Neuronal stem cell (in vitro differentiated cells): ENCODE results near the gene UBE2L6.

Experiments
- DNase-seq: peaks from one replicate; pipeline ENCODE4 v3.0.0-alpha.2; 2013; ENCODE audit warnings: low spot score
- H2AFZ ChIP-seq: one replicate; pipeline ENCODE4 v1.6.1; 2013; ENCODE audit warnings: mild to moderate bottlenecking, low read length, inconsistent platforms
- H2AK5ac ChIP-seq: 2 replicates; pipeline ENCODE4 v1.6.1; 2013; ENCODE audit warnings: low read depth, mild to moderate bottlenecking, inconsistent platforms, low read length, moderate library complexity, mixed read lengths
- H2BK120ac ChIP-seq: 2 replicates; pipeline ENCODE4 v1.6.1; 2013; ENCODE audit warnings: low read depth, mild to moderate bottlenecking, inconsistent platforms, low read length, moderate library complexity, mixed read lengths
- H2BK12ac ChIP-seq: one replicate; pipeline ENCODE4 v1.6.1; 2013; ENCODE audit warnings: low read length, inconsistent platforms
- H2BK15ac ChIP-seq: 2 replicates; pipeline ENCODE4 v1.6.1; 2013; ENCODE audit warnings: mild to moderate bottlenecking, low read length, inconsistent platforms, mixed read lengths
- H2BK5ac ChIP-seq: one replicate; pipeline ENCODE4 v1.6.1; 2013; ENCODE audit warnings: inconsistent platforms, mild to moderate bottlenecking, low read length, moderate library complexity
- H3K14ac ChIP-seq: one replicate; pipeline ENCODE4 v1.6.1; 2013; ENCODE audit warnings: low read length, inconsistent platforms
- H3K18ac ChIP-seq: 2 replicates; pipeline ENCODE4 v1.6.1; 2013; ENCODE audit warnings: low read length, inconsistent platforms
- H3K23ac ChIP-seq: 2 replicates; pipeline ENCODE4 v1.6.1; 2013; ENCODE audit warnings: low read depth, mild to moderate bottlenecking, mixed read lengths, low read length, inconsistent platforms; ENCODE audit not compliant: poor library complexity
- H3K27ac ChIP-seq: replicated peaks from 3 replicates; pipeline ENCODE4 v1.5.1; 2013; ENCODE audit warnings: low read length, inconsistent platforms
- H3K27me3 ChIP-seq, 3 experiments: 2 replicates each; pipeline ENCODE4 v1.6.1; 2013; ENCODE audit warnings: low read length in 3 of 3, mild to moderate bottlenecking in 2 of 3, inconsistent platforms in 1 of 3, low read depth in 1 of 3, mixed read lengths in 1 of 3, moderate library complexity in 1 of 3; ENCODE audit not compliant: control insufficient read depth in 3 of 3, insufficient read depth in 3 of 3
- H3K36me3 ChIP-seq, 2 donors: replicated peaks in 1 of 2; 2 replicates each; pipeline ENCODE4 v1.6.1; 2013; ENCODE audit warnings: low read length in 2 of 2; ENCODE audit not compliant: control insufficient read depth in 2 of 2, insufficient read depth in 2 of 2
- H3K4ac ChIP-seq: 2 replicates; pipeline ENCODE4 v1.6.1; 2013; ENCODE audit warnings: inconsistent platforms, mild to moderate bottlenecking, low read length, moderate library complexity
- H3K4me1 ChIP-seq, 2 donors: 1 replicate in 1 of 2; 2 replicates in 1 of 2; pipeline ENCODE4 v1.6.1; 2013; ENCODE audit warnings: low read length in 2 of 2, low read depth in 1 of 2; ENCODE audit not compliant: control insufficient read depth in 2 of 2, insufficient read depth in 1 of 2
- H3K4me2 ChIP-seq: one replicate; pipeline ENCODE4 v1.6.1; 2013; ENCODE audit warnings: mild to moderate bottlenecking, low read length, inconsistent platforms; ENCODE audit not compliant: insufficient read depth, poor library complexity, severe bottlenecking
- H3K4me3 ChIP-seq, 2 donors: 2 replicates each; pipeline ENCODE4 v1.5.1; 2013; ENCODE audit warnings: low read length in 2 of 2, mild to moderate bottlenecking in 2 of 2, inconsistent platforms in 1 of 2, moderate library complexity in 1 of 2
- H3K79me1 ChIP-seq: one replicate; pipeline ENCODE4 v1.6.1; 2013; ENCODE audit warnings: low read depth, mild to moderate bottlenecking, inconsistent platforms, low read length, moderate library complexity
- H3K9ac ChIP-seq: one replicate; pipeline ENCODE4 v1.6.1; 2013; ENCODE audit warnings: mild to moderate bottlenecking, low read depth, low read length, inconsistent platforms; ENCODE audit not compliant: poor library complexity
- H3K9me3 ChIP-seq, 2 donors: replicated peaks in 1 of 2; 2 replicates each; pipeline versions ENCODE3 to v1.6.1; 2013; ENCODE audit warnings: low read length in 2 of 2, mild to moderate bottlenecking in 2 of 2, inconsistent platforms in 1 of 2, low read depth in 1 of 2, mixed read lengths in 1 of 2, moderate library complexity in 1 of 2; ENCODE audit not compliant: control insufficient read depth in 2 of 2, insufficient read depth in 1 of 2
- H4K8ac ChIP-seq: one replicate; pipeline ENCODE4 v1.6.1; 2013; ENCODE audit warnings: low read depth, mild to moderate bottlenecking, inconsistent platforms, low read length, moderate library complexity
- H4K91ac ChIP-seq: one replicate; pipeline ENCODE4 v1.6.1; 2013; ENCODE audit warnings: low read length, low read depth, mild to moderate bottlenecking, inconsistent platforms; ENCODE audit not compliant: poor library complexity
- WGBS, 2 donors: extraction: QIAGEN DNeasy Blood & Tissue Kit; methylation state at CpG; one replicate each; pipeline ENCODE4 v1.1.7; 2013; ENCODE audit warnings: missing lambda C conversion rate in 2 of 2, mixed read lengths in 1 of 2; ENCODE audit not compliant: insufficient read length in 2 of 2, insufficient replicate concordance in 1 of 2; ENCODE audit errors: extremely low coverage in 2 of 2; 5-methylcytosine and 5-hydroxymethylcytosine counted together

The UBE2L6 gene

DNA sequence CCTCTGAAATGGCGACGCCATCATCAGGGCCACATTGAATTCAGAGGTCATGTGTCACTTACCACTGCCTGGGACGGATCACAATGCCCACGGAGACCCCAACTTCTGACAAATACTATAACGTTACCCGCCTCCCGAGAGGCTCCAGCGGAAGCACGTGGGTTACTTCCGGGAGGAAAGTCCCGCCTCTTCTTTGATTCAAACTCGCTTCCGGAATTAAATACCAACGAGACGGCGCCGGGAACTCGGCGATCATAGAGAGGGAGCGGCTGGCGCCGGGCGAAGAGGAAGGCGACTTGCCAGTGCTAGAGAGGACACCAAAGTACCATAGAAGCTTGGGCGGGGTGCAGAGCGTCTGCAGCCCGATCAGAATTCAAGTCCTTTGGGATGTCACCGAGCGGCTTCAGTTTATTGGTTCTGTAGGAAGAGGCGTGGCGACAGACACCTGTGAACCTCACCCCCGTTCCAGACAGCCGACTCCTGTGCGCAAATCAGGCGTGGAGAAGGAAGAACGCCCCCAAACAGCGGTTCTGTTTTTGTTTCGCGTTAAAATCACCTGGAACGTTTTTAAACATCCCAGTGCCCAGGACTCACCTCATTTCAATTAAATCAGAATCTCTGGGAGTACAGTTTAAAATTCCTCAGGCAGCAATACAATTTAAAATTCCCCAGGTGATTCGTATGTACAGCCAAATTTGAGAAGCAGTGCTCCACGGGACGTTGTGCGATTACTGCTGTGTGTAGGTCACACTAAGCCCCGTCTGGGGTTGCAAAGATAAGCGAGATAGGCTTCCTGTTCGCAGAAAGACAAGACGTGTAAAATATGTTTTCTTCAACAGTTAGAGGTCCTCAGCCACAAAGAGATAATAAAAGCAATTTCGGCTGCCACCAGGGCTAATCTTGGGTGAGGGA lies 36.6 kb downstream of the UBE2L6 start, which contains the start of gene TIMM10:
TIMM10 (minus strand) TSS at position 159 of the 912 bp plus-strand sequence. CDS start 565 bp downstream, outside the sequence.
- Histone ChIP-seq H2BK120ac (no peak within 1 kb of the TSS), H2AK5ac (no peak within 1 kb of the TSS), H2BK12ac (no peak within 1 kb of the TSS), H2BK5ac (no peak within 1 kb of the TSS), H3K9ac (peak within 1 kb of the TSS; percentile 81), H4K8ac (no peak within 1 kb of the TSS), H3K4me1 (peaks cover 3 to 7% of the 10 kb centered on the region in 2 donors), H2BK15ac (no peak within 1 kb of the TSS), H3K36me3 (peaks cover 8 to 27% of the 10 kb centered on the region in 2 donors), H3K4me3 (peak within 1 kb of the TSS; percentile 85 to 98), H3K9me3 (no peaks in the 10 kb centered on the region), H3K23ac (no peak within 1 kb of the TSS), H3K18ac (no peak within 1 kb of the TSS), H2AFZ (peak within 1 kb of the TSS; percentile 89), H3K4me2 (peak within 1 kb of the TSS; percentile 69), H4K91ac (no peak within 1 kb of the TSS), H3K14ac (no peak within 1 kb of the TSS), H3K79me1 (peaks cover 8% of the 10 kb centered on the region), H3K27ac (no peak within 1 kb of the TSS), H3K4ac (no peak within 1 kb of the TSS), H3K27me3 (no peaks in the 10 kb centered on the region)
- peak; percentile 95 for DNase-seq
- no CpG with 5 or more reads among the region's 49 CpGs for WGBS, 2 donors

DNA sequence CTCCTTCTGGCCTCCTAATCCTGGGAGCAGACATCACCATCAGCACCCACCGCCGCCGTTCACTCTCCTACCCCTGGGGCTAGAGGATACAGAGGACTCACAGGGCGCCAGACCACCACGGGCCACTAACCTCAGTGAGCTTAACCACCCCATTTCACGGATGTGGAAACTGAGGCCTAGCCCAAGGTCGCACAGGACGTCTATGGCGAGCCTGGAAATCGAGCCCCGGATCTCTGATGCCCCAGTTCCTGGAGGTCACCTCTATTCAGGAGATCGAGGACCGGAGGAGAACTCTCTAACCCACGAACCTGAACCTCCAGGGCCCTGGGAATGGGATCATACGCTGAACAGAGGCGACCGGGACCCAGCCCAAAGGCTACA lies 37.3 kb downstream of the UBE2L6 start:
- no peaks in the 10 kb centered on the region for H3K9me3 ChIP-seq
- H3K27me3 ChIP-seq, result no peaks in the 10 kb centered on the region
- H3K4me3 ChIP-seq, result peak overlapping the region; percentile 85 to 98
- H3K27ac ChIP-seq, result no peak overlapping the region
- H3K23ac ChIP-seq, result no peak overlapping the region
- no peak overlapping the region for H2AK5ac ChIP-seq
- H3K14ac ChIP-seq, result no peak overlapping the region
- H2BK5ac ChIP-seq, result no peak overlapping the region
- peaks cover 3 to 7% of the 10 kb centered on the region in 2 donors for H3K4me1 ChIP-seq
- H2BK15ac ChIP-seq, result no peak overlapping the region
- no peak overlapping the region for H3K18ac ChIP-seq
- no peak overlapping the region for H2BK120ac ChIP-seq
- no peak for DNase-seq
- H2BK12ac ChIP-seq, result no peak overlapping the region
- H4K91ac ChIP-seq, result no peak overlapping the region
- H2AFZ ChIP-seq, result peak overlapping the region; percentile 89
- peaks cover 8 to 30% of the 10 kb centered on the region in 2 donors for H3K36me3 ChIP-seq
- H3K9ac ChIP-seq, result peak overlapping the region; percentile 81
- H3K79me1 ChIP-seq, result peaks cover 8% of the 10 kb centered on the region
- WGBS, 2 donors, result no CpG with 5 or more reads among the region's 17 CpGs
- H4K8ac ChIP-seq, result no peak overlapping the region
- H3K4me2 ChIP-seq, result peak overlapping the region; percentile 69
- H3K4ac ChIP-seq, result no peak overlapping the region

DNA sequence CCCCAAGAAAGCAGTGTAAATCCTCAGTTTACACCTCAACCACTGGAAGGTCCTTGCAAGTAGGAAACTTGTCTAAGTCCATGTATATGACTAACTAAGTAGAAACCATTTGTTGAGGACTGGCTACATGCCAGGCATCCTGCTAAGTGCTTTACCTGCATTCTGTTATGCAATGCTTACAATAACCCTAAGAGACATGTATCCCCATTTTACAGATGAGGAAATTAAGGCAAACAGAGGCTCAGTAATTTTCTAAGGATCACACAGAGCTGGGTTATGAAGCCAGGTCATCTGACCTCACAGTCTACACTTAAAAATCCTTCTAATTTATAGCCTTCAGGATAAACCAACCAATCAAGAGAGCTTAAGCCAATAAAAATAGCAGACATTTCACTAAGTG lies 38.5 kb downstream of the UBE2L6 start:
- no peak overlapping the region for H2BK15ac ChIP-seq
- H2BK12ac ChIP-seq, result no peak overlapping the region
- no peak overlapping the region for H3K18ac ChIP-seq
- no peak for DNase-seq
- no peak overlapping the region for H4K8ac ChIP-seq
- H3K36me3 ChIP-seq, result peaks cover 8 to 36% of the 10 kb centered on the region in 2 donors
- no peak overlapping the region for H3K4me2 ChIP-seq
- peaks cover 8% of the 10 kb centered on the region for H3K79me1 ChIP-seq
- no peak overlapping the region for H3K14ac ChIP-seq
- H3K23ac ChIP-seq, result no peak overlapping the region
- no peak overlapping the region for H3K9ac ChIP-seq
- H3K27me3 ChIP-seq, result no peaks in the 10 kb centered on the region
- H4K91ac ChIP-seq, result no peak overlapping the region
- H2AFZ ChIP-seq, result no peak overlapping the region
- no peak overlapping the region for H2AK5ac ChIP-seq
- H3K4me3 ChIP-seq, result no peak overlapping the region
- H2BK5ac ChIP-seq, result no peak overlapping the region
- no peaks in the 10 kb centered on the region for H3K9me3 ChIP-seq
- peaks cover 3 to 7% of the 10 kb centered on the region in 2 donors for H3K4me1 ChIP-seq
- H2BK120ac ChIP-seq, result no peak overlapping the region
- H3K4ac ChIP-seq, result no peak overlapping the region
- H3K27ac ChIP-seq, result no peak overlapping the region

DNA sequence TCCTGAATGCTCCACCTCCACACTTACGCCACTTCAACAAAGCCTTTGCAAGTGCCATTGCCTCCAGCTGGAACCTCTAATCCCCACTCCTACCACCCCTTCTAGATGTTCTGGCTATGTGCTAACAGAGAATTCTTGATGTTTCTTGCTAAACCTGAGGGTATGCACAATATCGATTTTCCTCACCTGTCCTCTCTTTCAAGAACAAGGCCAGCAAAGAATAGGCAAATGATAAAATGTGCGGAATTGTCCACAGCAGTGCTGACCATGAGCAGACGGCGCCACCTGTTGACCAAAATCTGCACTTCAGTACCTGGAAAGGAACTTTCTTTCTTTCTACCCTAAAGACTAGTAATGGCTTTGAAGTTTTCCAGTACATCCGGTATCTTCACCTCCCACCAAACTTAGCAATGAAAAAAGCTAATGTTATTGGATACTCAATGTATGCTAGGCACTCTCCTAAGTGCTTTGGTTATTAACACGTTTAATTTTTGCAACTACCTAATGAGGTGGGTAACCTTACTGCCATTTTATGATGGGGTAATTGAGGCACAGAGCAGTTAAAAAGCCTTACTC lies 40.3 kb downstream of the UBE2L6 start:
- H2BK12ac ChIP-seq, result no peak overlapping the region
- H3K18ac ChIP-seq, result no peak overlapping the region
- H2BK15ac ChIP-seq, result no peak overlapping the region
- H3K14ac ChIP-seq, result no peak overlapping the region
- H2AK5ac ChIP-seq, result no peak overlapping the region
- H3K36me3 ChIP-seq, result peaks cover 8 to 36% of the 10 kb centered on the region in 2 donors
- no CpG with 5 or more reads among the region's 7 CpGs for WGBS, 2 donors
- no peak overlapping the region for H2BK120ac ChIP-seq
- H3K4me2 ChIP-seq, result no peak overlapping the region
- H3K4ac ChIP-seq, result no peak overlapping the region
- H3K9me3 ChIP-seq, result no peaks in the 10 kb centered on the region
- no peak overlapping the region for H3K4me3 ChIP-seq
- H3K27me3 ChIP-seq, result no peaks in the 10 kb centered on the region
- H4K8ac ChIP-seq, result no peak overlapping the region
- no peak overlapping the region for H2AFZ ChIP-seq
- H3K23ac ChIP-seq, result no peak overlapping the region
- H3K4me1 ChIP-seq, result peaks cover 3 to 7% of the 10 kb centered on the region in 2 donors
- no peak overlapping the region for H2BK5ac ChIP-seq
- H3K79me1 ChIP-seq, result peaks cover 8% of the 10 kb centered on the region
- H3K27ac ChIP-seq, result no peak overlapping the region
- no peak overlapping the region for H3K9ac ChIP-seq
- DNase-seq, result peak; percentile 74
- no peak overlapping the region for H4K91ac ChIP-seq
